ENCODE measurements around the gene ANKMY1. TPM values are rescaled to one million over a fixed set of nuclear protein-coding genes. Genes with fewer than 3 reads are reported as not detected.

ANKMY1 gene
- total RNA-seq, 4 donors from 2014 or later: 11.7 to 30.5 (median 15.3) TPM

DNA sequence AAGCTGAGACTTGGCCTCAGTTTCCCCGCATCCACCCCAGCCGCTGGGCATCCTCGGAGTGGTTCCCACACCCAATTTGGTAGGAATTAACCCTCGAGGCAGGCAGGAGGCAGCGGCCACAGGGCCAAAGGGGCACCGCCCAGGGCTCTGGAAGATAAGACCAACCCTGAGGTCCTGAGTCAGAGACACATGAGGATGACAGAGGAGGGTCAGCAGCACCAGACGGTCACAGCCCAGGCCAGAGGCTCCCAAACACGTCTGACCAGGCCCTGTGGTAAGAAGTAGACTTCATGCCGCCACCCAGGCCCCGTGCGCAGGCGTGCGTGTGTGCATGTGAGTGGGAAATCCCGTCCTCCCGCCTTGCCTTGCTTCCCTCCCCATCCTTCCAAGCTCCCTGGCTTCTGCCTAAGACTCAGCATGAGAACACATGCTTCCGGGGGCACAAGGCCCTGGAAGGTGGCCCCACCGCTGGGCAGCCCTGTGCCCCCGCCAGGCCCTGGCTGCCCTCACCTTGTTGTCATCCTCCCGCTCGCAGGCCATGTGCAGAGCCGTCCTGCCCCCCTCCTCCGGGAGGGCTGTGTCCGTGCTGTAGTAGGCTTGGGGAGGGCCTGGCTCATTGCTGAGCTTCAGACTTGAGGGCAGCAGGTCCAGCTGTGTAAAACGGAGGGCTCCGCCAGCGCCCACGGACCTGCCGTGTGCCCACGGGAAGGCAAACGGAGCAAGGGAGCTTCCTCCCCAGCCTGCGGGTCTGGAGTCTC is 46.3 kb downstream of the ANKMY1 start:
- no peak for TF ChIP-seq CTCF (IDR thresholded peaks at IDR 0.05; ENCODE audit: low read depth)

GRCh38 chr2:240510513-240511210 is 47.1 kb downstream of the ANKMY1 start:
- TF ChIP-seq CTCF (IDR thresholded peaks at IDR 0.05; ENCODE audit: low read depth): no peak

GRCh38 chr2:240509667-240510512 is 47.9 kb downstream of the ANKMY1 start:
- no peak for TF ChIP-seq CTCF (IDR thresholded peaks at IDR 0.05; ENCODE audit: low read depth)

GRCh38 chr2:240508832-240509545 is 48.8 kb downstream of the ANKMY1 start:
- TF ChIP-seq CTCF (IDR thresholded peaks at IDR 0.05; ENCODE audit: low read depth): no peak

- TF ChIP-seq CTCF (IDR thresholded peaks at IDR 0.05; ENCODE audit: low read depth): no peak
Measured at GRCh38 chr2:240507778-240508251, 50.0 kb downstream of the ANKMY1 start.

- no peak for TF ChIP-seq CTCF (IDR thresholded peaks at IDR 0.05; ENCODE audit: low read depth)
Measured at GRCh38 chr2:240507060-240507777, 50.6 kb downstream of the ANKMY1 start.
